HepG2 (cell line): ENCODE results near the gene GUSB. TPM values are rescaled to one million over a fixed set of nuclear protein-coding genes. Genes with fewer than 3 reads are reported as not detected.
A peak's percentile ranks its signal among the peaks of the same experiment; 100 is the strongest.

Experiments
- ARNT ChIP-seq: fragments of 450-650 bp; IDR thresholded peaks from 2 replicates; pipeline ENCODE4 v1.6.1; 2017
- CHCHD3 ChIP-seq: sonication (generic); formaldehyde crosslinking; IDR thresholded peaks from 2 replicates; pipeline ENCODE4 v1.8.0; 2022; ENCODE audit warnings: mild to moderate bottlenecking, missing genetic modification reagents, moderate library complexity
- ELF3 ChIP-seq: IDR thresholded peaks from 2 replicates; pipeline ENCODE4 v1.6.1; 2016; ENCODE audit warnings: missing genetic modification reagents, missing compliant biosample characterization
- FOXA3 ChIP-seq: IDR thresholded peaks from 2 replicates; pipeline ENCODE4 v1.6.1; 2016; ENCODE audit warnings: missing genetic modification reagents, missing compliant biosample characterization
- HHEX ChIP-seq: IDR thresholded peaks from 2 replicates; pipeline ENCODE4 v1.6.1; 2016; ENCODE audit warnings: control low read depth
- HNF4G ChIP-seq, 2 experiments: sonication (generic) in 1 of 2; formaldehyde crosslinking in 1 of 2; IDR thresholded peaks; 2 replicates each; pipeline versions ENCODE4 v1.4.0 to v1.6.1; 2011 to 2020; ENCODE audit warnings: borderline replicate concordance in 2 of 2, low read depth in 2 of 2, mild to moderate bottlenecking in 2 of 2, low read length in 1 of 2, missing genetic modification reagents in 1 of 2, moderate library complexity in 1 of 2
- NBN ChIP-seq: fragments of 450-650 bp; conservative IDR thresholded peaks from 2 replicates; pipeline ENCODE4 v1.6.1; 2017
- PHB2 ChIP-seq: fragments of 450-650 bp; IDR thresholded peaks from 2 replicates; pipeline ENCODE4 v1.6.1; 2018; ENCODE audit not compliant: partially characterized antibody
- PPARG ChIP-seq: conservative IDR thresholded peaks from 2 replicates; pipeline ENCODE4 v1.6.1; 2016; ENCODE audit warnings: missing biosample characterization, missing genetic modification reagents
- RBM22 ChIP-seq: fragments of 200-400 bp; formaldehyde crosslinking; optimal IDR thresholded peaks from 2 replicates; pipeline ENCODE3; 2017; ENCODE audit warnings: mild to moderate bottlenecking, low read length, moderate library complexity
- TEAD2 ChIP-seq: sonication (generic); formaldehyde crosslinking; IDR thresholded peaks from 2 replicates; pipeline ENCODE4 v1.9.0; 2021; ENCODE audit warnings: missing genetic modification reagents
- TEAD3 ChIP-seq: optimal IDR thresholded peaks from 2 replicates; pipeline ENCODE3; 2016; ENCODE audit warnings: borderline replicate concordance
- ZNF124 ChIP-seq: sonication (generic); formaldehyde crosslinking; IDR thresholded peaks from 2 replicates; pipeline ENCODE4 v1.4.0; 2020; ENCODE audit warnings: missing genetic modification reagents
- ZNF256 ChIP-seq: sonication (generic); formaldehyde crosslinking; conservative IDR thresholded peaks from 2 replicates; pipeline ENCODE4 v1.4.0; 2020; ENCODE audit warnings: missing genetic modification reagents
- ZNF317 ChIP-seq: sonication (generic); formaldehyde crosslinking; IDR thresholded peaks from 2 replicates; pipeline ENCODE4 v1.5.0; 2020; ENCODE audit warnings: mild to moderate bottlenecking, missing genetic modification reagents
- ZNF382 ChIP-seq: sonication (generic); formaldehyde crosslinking; IDR thresholded peaks from 2 replicates; pipeline ENCODE4 v1.5.0; 2020; ENCODE audit warnings: missing genetic modification reagents, mild to moderate bottlenecking, borderline replicate concordance
- ZNF607 ChIP-seq: sonication (generic); formaldehyde crosslinking; IDR thresholded peaks from 2 replicates; pipeline ENCODE4 v1.5.1; 2020; ENCODE audit warnings: missing genetic modification reagents, mild to moderate bottlenecking, borderline replicate concordance
- ZNF660 ChIP-seq: sonication (generic); formaldehyde crosslinking; IDR thresholded peaks from 2 replicates; pipeline ENCODE4 v1.5.1; 2020; ENCODE audit warnings: mild to moderate bottlenecking, low read depth, missing genetic modification reagents, borderline replicate concordance
- ZSCAN30 ChIP-seq: sonication (generic); formaldehyde crosslinking; IDR thresholded peaks from 2 replicates; pipeline ENCODE4 v1.5.0; 2020; ENCODE audit warnings: mild to moderate bottlenecking, missing genetic modification reagents
- polyA plus RNA-seq, 8 experiments: library from polyadenylated mRNA; depleted of rRNA in 3 of 8; stranded (reverse) in 7 of 8; unstranded in 1 of 8; fragments of >200 nt; fragmentation: Illumina TruSeq in 4 of 8; extraction: Trizol in 4 of 8; gene quantifications; 2 replicates each; pipeline versions ENCODE4 v1.2.1 to v1.2.3, GENCODE V29; 2011 to 2016; ENCODE audit warnings: low read depth in 4 of 8, missing spikeins in 1 of 8, mixed read lengths in 1 of 8; ENCODE audit not compliant: insufficient read depth in 1 of 8
- total RNA-seq, 5 experiments: library from RNA; depleted of rRNA; stranded (reverse); fragments of >200 nt; fragmentation: Illumina TruSeq; extraction: Trizol; gene quantifications; 2 replicates each; pipeline ENCODE4 v1.2.3, GENCODE V29; 2016; ENCODE audit warnings: low read depth in 1 of 5
- TF ChIP-seq, protein P1 (sequence below): sonication (generic); formaldehyde crosslinking; IDR thresholded peaks from 2 replicates; pipeline ENCODE4 v1.4.0; 2020; ENCODE audit warnings: missing genetic modification reagents
- TF ChIP-seq, protein P2 (sequence below): sonication (generic); formaldehyde crosslinking; IDR thresholded peaks from 2 replicates; pipeline ENCODE4 v1.8.1; 2023; ENCODE audit warnings: mild to moderate bottlenecking, missing genetic modification reagents, borderline replicate concordance
- TF ChIP-seq, protein P3 (sequence below): sonication (generic); formaldehyde crosslinking; IDR thresholded peaks from 2 replicates; pipeline ENCODE4 v1.5.0; 2020; ENCODE audit warnings: mild to moderate bottlenecking, missing genetic modification reagents
- TF ChIP-seq, protein P4 (sequence below): sonication (generic); formaldehyde crosslinking; IDR thresholded peaks from 2 replicates; pipeline ENCODE4 v1.4.0; 2020; ENCODE audit warnings: missing genetic modification reagents, borderline replicate concordance
- TF ChIP-seq, protein P5 (sequence below): IDR thresholded peaks from 2 replicates; pipeline ENCODE4 v1.4.0; 2020; ENCODE audit warnings: mild to moderate bottlenecking, missing genetic modification reagents

GUSB gene
- total and polyA plus RNA-seq, 2 of the 13 experiments (the other 11 are each of a cell fraction or from before 2014, with no cell fraction given), result 18.8 to 60.0 TPM

DNA sequence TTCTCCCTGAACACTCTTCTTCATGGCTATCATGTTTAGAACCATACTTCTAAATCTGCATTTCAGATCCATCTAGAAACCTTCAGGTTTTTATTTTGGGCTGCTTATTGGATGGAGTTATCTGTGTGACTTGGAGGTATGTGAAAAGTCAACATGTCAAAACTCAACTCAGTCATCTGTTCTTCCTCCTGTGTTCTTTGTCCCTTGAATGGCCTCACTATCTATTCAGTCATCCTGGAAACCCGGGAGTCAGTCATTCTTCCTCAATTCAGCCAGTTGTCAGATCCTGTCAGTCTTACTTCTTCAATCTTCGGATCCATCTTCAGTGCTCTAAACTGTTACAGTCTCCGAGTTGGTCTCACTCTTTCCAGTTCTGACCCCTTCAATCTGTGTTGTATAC, 57.0 kb downstream of the GUSB start (continued):
- TF ChIP-seq, protein P1, sequence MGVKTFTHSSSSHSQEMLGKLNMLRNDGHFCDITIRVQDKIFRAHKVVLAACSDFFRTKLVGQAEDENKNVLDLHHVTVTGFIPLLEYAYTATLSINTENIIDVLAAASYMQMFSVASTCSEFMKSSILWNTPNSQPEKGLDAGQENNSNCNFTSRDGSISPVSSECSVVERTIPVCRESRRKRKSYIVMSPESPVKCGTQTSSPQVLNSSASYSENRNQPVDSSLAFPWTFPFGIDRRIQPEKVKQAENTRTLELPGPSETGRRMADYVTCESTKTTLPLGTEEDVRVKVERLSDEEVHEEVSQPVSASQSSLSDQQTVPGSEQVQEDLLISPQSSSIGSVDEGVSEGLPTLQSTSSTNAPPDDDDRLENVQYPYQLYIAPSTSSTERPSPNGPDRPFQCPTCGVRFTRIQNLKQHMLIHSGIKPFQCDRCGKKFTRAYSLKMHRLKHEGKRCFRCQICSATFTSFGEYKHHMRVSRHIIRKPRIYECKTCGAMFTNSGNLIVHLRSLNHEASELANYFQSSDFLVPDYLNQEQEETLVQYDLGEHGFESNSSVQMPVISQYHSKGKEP (CRISPR knock-in tag), result no peak
- TF ChIP-seq TEAD2 (CRISPR knock-in tag), result no peak
- no peak for TF ChIP-seq NBN
- no peak for TF ChIP-seq ZNF607 (CRISPR knock-in tag)
- TF ChIP-seq HHEX (CRISPR knock-in tag), result no peak
- TF ChIP-seq ZNF124 (CRISPR knock-in tag), result no peak
- TF ChIP-seq ZSCAN30, result no peak
- TF ChIP-seq, protein P2, sequence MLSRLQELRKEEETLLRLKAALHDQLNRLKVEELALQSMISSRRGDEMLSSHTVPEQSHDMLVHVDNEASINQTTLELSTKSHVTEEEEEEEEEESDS (CRISPR knock-in tag), result no peak
- TF ChIP-seq, protein P3, sequence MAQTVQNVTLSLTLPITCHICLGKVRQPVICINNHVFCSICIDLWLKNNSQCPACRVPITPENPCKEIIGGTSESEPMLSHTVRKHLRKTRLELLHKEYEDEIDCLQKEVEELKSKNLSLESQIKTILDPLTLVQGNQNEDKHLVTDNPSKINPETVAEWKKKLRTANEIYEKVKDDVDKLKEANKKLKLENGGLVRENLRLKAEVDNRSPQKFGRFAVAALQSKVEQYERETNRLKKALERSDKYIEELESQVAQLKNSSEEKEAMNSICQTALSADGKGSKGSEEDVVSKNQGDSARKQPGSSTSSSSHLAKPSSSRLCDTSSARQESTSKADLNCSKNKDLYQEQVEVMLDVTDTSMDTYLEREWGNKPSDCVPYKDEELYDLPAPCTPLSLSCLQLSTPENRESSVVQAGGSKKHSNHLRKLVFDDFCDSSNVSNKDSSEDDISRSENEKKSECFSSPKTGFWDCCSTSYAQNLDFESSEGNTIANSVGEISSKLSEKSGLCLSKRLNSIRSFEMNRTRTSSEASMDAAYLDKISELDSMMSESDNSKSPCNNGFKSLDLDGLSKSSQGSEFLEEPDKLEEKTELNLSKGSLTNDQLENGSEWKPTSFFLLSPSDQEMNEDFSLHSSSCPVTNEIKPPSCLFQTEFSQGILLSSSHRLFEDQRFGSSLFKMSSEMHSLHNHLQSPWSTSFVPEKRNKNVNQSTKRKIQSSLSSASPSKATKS, result no peak
- TF ChIP-seq ARNT, result no peak
- TF ChIP-seq PHB2, result no peak
- peak; percentile 79 for TF ChIP-seq FOXA3
- no peak for TF ChIP-seq ZNF660
- TF ChIP-seq ZNF382 (CRISPR knock-in tag), result no peak
- TF ChIP-seq ZNF317 (CRISPR knock-in tag), result peak; percentile 97
- TF ChIP-seq, protein P4, sequence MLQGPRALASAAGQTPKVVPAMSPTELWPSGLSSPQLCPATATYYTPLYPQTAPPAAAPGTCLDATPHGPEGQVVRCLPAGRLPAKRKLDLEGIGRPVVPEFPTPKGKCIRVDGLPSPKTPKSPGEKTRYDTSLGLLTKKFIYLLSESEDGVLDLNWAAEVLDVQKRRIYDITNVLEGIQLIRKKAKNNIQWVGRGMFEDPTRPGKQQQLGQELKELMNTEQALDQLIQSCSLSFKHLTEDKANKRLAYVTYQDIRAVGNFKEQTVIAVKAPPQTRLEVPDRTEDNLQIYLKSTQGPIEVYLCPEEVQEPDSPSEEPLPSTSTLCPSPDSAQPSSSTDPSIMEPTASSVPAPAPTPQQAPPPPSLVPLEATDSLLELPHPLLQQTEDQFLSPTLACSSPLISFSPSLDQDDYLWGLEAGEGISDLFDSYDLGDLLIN (CRISPR knock-in tag), result no peak
- TF ChIP-seq HNF4G (IDR thresholded peaks at IDR 0.05; ENCODE audit: borderline replicate concordance, low read depth, low read length), result no peak
- TF ChIP-seq HNF4G (CRISPR knock-in tag; IDR thresholded peaks at IDR 0.05; ENCODE audit: borderline replicate concordance, low read depth), result no peak
- TF ChIP-seq RBM22, result no peak
- no peak for TF ChIP-seq PPARG (CRISPR knock-in tag)
- 0 out of 2 replicates have a peak, but pooled peaks have one; percentile 11 for TF ChIP-seq ELF3 (CRISPR knock-in tag)
- no peak for TF ChIP-seq ZNF256 (CRISPR knock-in tag)
- TF ChIP-seq, protein P5, sequence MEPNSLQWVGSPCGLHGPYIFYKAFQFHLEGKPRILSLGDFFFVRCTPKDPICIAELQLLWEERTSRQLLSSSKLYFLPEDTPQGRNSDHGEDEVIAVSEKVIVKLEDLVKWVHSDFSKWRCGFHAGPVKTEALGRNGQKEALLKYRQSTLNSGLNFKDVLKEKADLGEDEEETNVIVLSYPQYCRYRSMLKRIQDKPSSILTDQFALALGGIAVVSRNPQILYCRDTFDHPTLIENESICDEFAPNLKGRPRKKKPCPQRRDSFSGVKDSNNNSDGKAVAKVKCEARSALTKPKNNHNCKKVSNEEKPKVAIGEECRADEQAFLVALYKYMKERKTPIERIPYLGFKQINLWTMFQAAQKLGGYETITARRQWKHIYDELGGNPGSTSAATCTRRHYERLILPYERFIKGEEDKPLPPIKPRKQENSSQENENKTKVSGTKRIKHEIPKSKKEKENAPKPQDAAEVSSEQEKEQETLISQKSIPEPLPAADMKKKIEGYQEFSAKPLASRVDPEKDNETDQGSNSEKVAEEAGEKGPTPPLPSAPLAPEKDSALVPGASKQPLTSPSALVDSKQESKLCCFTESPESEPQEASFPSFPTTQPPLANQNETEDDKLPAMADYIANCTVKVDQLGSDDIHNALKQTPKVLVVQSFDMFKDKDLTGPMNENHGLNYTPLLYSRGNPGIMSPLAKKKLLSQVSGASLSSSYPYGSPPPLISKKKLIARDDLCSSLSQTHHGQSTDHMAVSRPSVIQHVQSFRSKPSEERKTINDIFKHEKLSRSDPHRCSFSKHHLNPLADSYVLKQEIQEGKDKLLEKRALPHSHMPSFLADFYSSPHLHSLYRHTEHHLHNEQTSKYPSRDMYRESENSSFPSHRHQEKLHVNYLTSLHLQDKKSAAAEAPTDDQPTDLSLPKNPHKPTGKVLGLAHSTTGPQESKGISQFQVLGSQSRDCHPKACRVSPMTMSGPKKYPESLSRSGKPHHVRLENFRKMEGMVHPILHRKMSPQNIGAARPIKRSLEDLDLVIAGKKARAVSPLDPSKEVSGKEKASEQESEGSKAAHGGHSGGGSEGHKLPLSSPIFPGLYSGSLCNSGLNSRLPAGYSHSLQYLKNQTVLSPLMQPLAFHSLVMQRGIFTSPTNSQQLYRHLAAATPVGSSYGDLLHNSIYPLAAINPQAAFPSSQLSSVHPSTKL (CRISPR knock-in tag), result 0 out of 2 replicates have a peak, but pooled peaks have one; percentile 17
- TF ChIP-seq TEAD3, result peak; percentile 75
- no peak for TF ChIP-seq CHCHD3 (CRISPR knock-in tag)
